ENCODE measurements around the gene LRRN4. TPM values are rescaled to one million over a fixed set of nuclear protein-coding genes. Genes with fewer than 3 reads are reported as not detected.

The LRRN4 gene
- total and polyA plus RNA-seq, 9 of the 15 experiments (the other 6 are each of a cell fraction or from before 2014, with no cell fraction given): not detected

DNA sequence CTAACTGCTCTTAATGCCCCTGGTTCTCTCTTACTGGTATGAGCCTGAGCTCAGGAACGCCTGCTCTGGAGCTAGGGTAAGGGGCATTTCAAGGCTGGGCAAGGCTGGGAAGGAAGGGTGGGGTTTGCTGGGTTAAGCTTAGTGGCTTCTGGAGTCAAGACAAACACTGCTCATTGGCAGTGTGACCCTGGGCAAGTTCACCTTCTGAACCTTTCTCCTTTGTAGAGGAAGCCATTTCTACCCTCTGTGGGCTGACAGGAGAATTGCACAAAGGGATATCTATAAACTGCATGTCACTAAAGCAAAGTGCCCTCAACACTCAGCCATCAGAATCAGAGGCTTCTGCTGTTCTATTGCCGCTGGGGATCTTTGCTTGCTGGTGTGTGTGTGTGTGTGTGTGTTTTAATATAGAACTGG lies 20.3 kb upstream of the LRRN4 start (continued):
- TF ChIP-seq ZNF57 (CRISPR knock-in tag; IDR thresholded peaks at IDR 0.05): no peak
- TF ChIP-seq, protein P1, sequence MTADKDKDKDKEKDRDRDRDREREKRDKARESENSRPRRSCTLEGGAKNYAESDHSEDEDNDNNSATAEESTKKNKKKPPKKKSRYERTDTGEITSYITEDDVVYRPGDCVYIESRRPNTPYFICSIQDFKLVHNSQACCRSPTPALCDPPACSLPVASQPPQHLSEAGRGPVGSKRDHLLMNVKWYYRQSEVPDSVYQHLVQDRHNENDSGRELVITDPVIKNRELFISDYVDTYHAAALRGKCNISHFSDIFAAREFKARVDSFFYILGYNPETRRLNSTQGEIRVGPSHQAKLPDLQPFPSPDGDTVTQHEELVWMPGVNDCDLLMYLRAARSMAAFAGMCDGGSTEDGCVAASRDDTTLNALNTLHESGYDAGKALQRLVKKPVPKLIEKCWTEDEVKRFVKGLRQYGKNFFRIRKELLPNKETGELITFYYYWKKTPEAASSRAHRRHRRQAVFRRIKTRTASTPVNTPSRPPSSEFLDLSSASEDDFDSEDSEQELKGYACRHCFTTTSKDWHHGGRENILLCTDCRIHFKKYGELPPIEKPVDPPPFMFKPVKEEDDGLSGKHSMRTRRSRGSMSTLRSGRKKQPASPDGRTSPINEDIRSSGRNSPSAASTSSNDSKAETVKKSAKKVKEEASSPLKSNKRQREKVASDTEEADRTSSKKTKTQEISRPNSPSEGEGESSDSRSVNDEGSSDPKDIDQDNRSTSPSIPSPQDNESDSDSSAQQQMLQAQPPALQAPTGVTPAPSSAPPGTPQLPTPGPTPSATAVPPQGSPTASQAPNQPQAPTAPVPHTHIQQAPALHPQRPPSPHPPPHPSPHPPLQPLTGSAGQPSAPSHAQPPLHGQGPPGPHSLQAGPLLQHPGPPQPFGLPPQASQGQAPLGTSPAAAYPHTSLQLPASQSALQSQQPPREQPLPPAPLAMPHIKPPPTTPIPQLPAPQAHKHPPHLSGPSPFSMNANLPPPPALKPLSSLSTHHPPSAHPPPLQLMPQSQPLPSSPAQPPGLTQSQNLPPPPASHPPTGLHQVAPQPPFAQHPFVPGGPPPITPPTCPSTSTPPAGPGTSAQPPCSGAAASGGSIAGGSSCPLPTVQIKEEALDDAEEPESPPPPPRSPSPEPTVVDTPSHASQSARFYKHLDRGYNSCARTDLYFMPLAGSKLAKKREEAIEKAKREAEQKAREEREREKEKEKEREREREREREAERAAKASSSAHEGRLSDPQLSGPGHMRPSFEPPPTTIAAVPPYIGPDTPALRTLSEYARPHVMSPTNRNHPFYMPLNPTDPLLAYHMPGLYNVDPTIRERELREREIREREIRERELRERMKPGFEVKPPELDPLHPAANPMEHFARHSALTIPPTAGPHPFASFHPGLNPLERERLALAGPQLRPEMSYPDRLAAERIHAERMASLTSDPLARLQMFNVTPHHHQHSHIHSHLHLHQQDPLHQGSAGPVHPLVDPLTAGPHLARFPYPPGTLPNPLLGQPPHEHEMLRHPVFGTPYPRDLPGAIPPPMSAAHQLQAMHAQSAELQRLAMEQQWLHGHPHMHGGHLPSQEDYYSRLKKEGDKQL (CRISPR knock-in tag; IDR thresholded peaks at IDR 0.05; ENCODE audit: borderline replicate concordance): no peak
- no peak for TF ChIP-seq ZBTB8A (IDR thresholded peaks at IDR 0.05; ENCODE audit: partially characterized antibody)
- no peak for TF ChIP-seq MCM2 (IDR thresholded peaks at IDR 0.05; ENCODE audit: low read depth)
- no peak for TF ChIP-seq CBX8 (IDR thresholded peaks at IDR 0.05; ENCODE audit: borderline replicate concordance, extremely low read depth, low read depth, low read length, poor library complexity, severe bottlenecking)
- no peak for TF ChIP-seq ZC3H11A (IDR thresholded peaks at IDR 0.05; ENCODE audit: low read depth, low read length)
- no peak for TF ChIP-seq PCBP1 (IDR thresholded peaks at IDR 0.05; ENCODE audit: low read depth, low read length, poor library complexity, severe bottlenecking)
- TF ChIP-seq FOXM1 (IDR thresholded peaks at IDR 0.05; ENCODE audit: low read depth): no peak
- no peak for TF ChIP-seq FOXM1 (CRISPR knock-in tag; IDR thresholded peaks at IDR 0.05; ENCODE audit: low read depth)
- TF ChIP-seq RAD21 (CRISPR knock-in tag; conservative IDR thresholded peaks at IDR 0.05 in 1 of 2, IDR thresholded peaks at IDR 0.05 in 1 of 2): peak in 1 of 2 experiments; percentile 69; a peak in 2 of 4 replicates
- TF ChIP-seq PURB (CRISPR knock-in tag; IDR thresholded peaks at IDR 0.05; ENCODE audit: low read depth): no peak
- TF ChIP-seq ZNF134 (CRISPR knock-in tag; conservative IDR thresholded peaks at IDR 0.05): no peak
- no peak for TF ChIP-seq NFXL1 (CRISPR knock-in tag; IDR thresholded peaks at IDR 0.05)
- TF ChIP-seq HSF4 (CRISPR knock-in tag; IDR thresholded peaks at IDR 0.05; ENCODE audit: borderline replicate concordance): no peak
- TF ChIP-seq CREM (IDR thresholded peaks at IDR 0.05; ENCODE audit: low read depth): no peak
- no peak for TF ChIP-seq LCOR (CRISPR knock-in tag; IDR thresholded peaks at IDR 0.05)
- TF ChIP-seq, protein P2, sequence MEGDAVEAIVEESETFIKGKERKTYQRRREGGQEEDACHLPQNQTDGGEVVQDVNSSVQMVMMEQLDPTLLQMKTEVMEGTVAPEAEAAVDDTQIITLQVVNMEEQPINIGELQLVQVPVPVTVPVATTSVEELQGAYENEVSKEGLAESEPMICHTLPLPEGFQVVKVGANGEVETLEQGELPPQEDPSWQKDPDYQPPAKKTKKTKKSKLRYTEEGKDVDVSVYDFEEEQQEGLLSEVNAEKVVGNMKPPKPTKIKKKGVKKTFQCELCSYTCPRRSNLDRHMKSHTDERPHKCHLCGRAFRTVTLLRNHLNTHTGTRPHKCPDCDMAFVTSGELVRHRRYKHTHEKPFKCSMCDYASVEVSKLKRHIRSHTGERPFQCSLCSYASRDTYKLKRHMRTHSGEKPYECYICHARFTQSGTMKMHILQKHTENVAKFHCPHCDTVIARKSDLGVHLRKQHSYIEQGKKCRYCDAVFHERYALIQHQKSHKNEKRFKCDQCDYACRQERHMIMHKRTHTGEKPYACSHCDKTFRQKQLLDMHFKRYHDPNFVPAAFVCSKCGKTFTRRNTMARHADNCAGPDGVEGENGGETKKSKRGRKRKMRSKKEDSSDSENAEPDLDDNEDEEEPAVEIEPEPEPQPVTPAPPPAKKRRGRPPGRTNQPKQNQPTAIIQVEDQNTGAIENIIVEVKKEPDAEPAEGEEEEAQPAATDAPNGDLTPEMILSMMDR (IDR thresholded peaks at IDR 0.05 in 2 of 3, conservative IDR thresholded peaks at IDR 0.05 in 1 of 3; ENCODE audit: insufficient read depth in 2 of 3, low read depth in 1 of 3, low read length in 3 of 3): peak; percentile 34 to 46 (median 43); a peak in 5 of 6 replicates
- TF ChIP-seq NR2C2 (CRISPR knock-in tag; IDR thresholded peaks at IDR 0.05): no peak
- peak; percentile 30; the same call in 1 of the 2 replicates for TF ChIP-seq NR2C2 (tag; IDR thresholded peaks at IDR 0.05)
